Frontal cortex (tissue), 4 donors: Measurements from ENCODE around the gene STUB1. TPM values are rescaled to one million over a fixed set of nuclear protein-coding genes. Genes with fewer than 3 reads are reported as not detected.
"Not testable (repeated sequence)": the region's sequence is repeated elsewhere in the genome, so short reads cannot be mapped to it uniquely, and the experiment has no call there.

Source experiments
- DNase-seq, 2 donors: peaks; one replicate each; pipeline ENCODE4 v3.0.0; 2012; ENCODE audit warnings: low spot score in 2 of 2
- FAIRE-seq: peaks from 2 replicates; lab custom pipeline; 2012; peaks lifted over from hg19 to GRCh38; lab: Jason Lieb, UNC
- total RNA-seq: library from RNA; depleted of rRNA; stranded (reverse); fragments of >200 nt; gene quantifications from one replicate; pipeline ENCODE4 v1.2.3, GENCODE V29; 2014
- donor health status: control.
- donor health status: control.
- donor health status: control.

Gene STUB1
- total RNA-seq, 1 donor from 2014 or later, result 77.5 TPM

DNA sequence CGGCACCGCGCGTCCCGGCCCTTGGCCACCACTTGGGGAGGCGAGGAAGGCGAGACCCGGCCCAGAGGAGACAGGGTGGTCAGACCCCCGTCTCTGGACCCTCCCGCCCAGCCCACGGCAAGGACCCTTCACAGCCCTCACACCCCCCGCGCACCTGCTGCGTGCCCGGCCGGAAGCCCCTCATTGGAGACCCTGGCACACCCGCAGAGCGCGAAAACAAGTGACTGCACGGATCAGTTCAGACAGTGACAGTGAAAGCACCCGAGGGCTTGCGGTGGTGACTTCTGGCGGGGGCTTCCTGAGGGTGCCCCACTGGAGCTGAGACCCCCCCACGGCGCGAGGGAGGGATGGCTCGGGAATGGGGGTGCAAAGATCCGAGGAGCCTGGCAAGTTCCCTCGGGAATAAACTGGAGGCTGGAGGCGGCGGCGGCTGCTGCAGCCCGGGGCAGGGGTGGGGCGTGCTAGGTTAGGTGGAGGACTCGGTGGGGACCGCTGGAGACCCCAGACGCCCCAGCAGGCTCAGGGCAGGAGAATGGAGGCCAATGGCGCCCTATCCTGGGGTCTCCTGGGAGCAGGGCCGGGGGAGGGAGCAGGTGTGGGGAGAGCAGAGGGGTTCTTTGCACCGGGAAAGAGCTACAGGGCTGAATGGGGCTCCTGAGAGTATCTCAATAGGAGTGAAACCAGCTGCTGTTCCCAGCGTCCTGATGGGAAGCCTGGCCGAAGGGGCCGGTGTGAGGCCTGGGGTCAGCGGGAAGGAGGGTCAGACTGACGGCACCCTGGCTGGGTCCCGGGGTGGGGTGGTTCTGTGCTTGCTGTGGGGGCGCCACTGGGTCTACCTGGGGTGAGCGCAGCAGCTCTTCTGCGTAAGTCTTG is 26.2 kb downstream of the STUB1 start:
- FAIRE-seq (no peak), DNase-seq (no peak)

GRCh38 chr16:707062-707538 is 26.9 kb downstream of the STUB1 start:
- FAIRE-seq (no peak), DNase-seq (no peak)

GRCh38 chr16:708019-708418 is 27.8 kb downstream of the STUB1 start:
- DNase-seq (no peak), FAIRE-seq (no peak)

DNA sequence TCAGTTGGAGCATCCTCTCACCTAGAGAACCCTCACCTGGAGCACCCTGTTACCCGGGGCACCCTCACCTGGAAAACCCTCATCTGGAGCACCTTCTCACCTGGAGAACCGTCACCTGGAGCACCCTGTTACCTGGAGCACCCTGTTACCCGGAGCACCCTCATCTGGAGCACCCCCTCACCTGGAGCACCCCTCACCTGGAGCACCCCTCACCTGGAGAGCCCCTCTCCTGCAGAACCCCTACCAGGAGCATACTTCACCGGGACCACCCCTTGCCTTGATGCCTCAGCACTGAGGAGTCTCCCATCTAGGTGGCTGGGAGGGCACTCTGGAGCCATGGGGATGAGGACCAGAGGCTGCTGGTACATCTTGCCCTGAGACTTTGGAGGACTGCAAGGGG is 28.7 kb downstream of the STUB1 start:
- FAIRE-seq, result no peak
- DNase-seq, result no peak

DNA sequence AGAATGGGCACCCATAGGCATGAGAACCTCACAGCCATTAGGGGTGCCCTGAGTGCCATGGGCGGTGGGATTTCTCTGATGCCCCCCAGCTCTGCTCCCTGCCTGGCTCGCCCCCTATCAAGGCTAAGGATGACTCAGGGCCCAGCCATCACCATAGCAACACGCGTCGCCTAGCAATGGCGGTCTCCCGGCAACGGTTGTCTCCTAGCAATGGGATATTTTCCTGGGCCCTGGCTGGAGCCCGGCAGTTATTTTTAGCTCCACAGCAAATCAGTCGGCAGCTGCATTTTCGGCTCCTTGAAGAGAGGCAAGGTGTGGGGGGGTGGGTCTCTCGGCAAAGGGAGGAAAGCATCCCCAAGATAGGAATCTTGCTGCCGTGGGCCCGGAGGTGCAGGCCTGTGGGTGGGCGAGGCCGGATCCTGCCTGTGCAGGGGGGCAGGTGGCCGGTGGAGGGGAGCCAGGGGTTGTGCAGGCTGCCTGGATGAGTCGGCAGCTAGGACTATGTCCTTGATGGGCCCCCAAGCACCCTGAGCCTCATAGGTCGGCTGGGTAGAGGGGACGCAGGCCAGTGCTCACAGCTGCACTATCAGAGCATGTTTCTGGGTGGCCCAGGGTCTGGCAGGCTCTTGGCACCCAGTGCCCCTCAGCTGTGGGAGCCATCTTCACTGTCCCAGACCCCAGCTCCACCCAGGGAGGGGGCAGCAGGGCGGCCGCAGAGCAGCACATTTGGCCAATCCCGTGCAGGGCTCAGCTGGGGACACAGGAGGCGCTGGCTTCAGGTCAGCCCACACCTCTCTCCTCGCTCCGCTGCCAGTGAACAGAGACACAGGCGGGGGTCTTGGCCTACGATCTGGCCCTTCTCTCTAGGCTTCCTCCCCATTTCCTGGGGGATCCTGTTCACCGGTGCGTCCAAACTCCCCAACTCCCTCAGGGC is 29.6 kb downstream of the STUB1 start:
- DNase-seq (peak; percentile 89 to 93), FAIRE-seq (no peak)

DNA sequence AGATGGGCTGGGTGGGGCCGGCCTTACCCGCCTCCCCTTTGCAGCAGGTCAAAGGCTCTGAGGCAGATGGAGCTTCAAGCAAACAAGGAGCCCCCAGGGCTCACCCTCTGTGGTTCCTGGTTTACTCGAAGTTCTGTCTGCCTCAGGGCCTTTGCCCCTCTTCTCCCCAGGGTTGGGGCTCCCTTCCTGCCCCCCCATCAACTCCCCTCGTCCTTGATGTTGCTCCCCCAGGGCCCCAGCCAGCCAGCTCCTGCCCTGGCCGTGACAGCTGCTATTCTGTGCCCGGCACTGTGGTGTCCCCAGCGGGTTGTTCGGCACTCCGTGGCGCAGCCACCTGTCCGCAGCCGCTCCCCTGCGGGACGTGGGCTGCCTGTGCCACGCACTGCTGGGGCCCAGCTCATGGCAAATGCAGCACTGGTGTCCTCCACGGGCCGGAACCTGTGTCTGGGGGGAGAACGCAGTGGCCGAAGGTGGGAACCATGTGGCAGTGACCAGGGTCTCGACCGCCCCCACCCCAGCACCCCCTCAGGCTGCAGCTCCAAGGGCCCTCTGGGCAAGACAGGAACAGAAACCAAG is 30.4 kb downstream of the STUB1 start:
- FAIRE-seq, result no peak
- DNase-seq, result no peak

GRCh38 chr16:711084-711483 is 30.9 kb downstream of the STUB1 start:
- DNase-seq (no peak), FAIRE-seq (no peak)

DNA sequence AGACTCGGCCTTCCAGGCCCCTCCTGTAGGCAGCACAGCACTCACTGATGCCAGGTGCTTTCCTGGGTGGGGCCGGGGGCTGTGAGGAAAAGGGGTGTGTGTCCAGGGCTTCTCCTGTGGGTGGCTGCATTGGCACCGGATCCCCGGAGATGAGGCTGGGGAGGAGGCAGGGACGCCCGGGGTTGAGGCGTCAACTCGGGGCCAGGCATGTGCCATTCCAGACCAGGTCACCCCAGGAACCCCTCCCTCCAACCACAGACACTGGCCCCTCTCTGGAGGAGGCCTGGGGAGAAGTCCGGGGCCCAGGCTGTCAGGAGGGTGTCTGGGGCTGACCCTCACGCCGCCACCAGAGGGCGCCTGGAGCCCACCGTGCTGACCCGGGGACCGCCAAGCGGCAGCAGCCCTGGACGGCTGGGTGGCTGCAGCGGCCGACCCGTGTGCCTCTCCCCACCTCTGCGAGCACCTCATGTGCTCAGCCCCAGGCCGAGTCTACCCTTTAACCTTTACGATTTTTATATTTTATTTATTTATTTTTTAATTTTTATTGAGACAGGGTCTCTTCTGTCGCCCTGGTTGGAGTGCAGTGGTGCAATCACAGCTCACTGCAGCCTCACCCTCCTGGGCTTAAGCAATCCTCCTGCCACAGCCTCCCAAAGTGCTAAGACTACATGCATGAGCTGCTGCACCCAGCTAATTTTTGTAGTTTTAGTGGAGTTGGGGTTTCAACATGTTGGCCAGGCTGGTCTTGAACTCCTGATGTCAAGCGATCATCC is 31.5 kb downstream of the STUB1 start:
- FAIRE-seq, result no peak
- peak; percentile 89 to 90 for DNase-seq

- DNase-seq, result not testable (repeated sequence)
Observed at GRCh38 chr16:712740-713250, 32.6 kb downstream of the STUB1 start.

GRCh38 chr16:714079-714478 is 33.9 kb downstream of the STUB1 start:
- FAIRE-seq, result no peak

More at GRCh38 chr16:712740-713250, 32.6 kb downstream of the STUB1 start:
- not testable (repeated sequence) for FAIRE-seq

GRCh38 chr16:714558-715476 is 34.6 kb downstream of the STUB1 start, which contains the start of gene METRN:
METRN (plus strand) TSS chr16:715118; CDS start chr16:715290, 172 bp downstream.
- DNase-seq (peak; percentile 99), FAIRE-seq (no peak)

More at GRCh38 chr16:714079-714478, 33.9 kb downstream of the STUB1 start:
- DNase-seq, result no peak

DNA sequence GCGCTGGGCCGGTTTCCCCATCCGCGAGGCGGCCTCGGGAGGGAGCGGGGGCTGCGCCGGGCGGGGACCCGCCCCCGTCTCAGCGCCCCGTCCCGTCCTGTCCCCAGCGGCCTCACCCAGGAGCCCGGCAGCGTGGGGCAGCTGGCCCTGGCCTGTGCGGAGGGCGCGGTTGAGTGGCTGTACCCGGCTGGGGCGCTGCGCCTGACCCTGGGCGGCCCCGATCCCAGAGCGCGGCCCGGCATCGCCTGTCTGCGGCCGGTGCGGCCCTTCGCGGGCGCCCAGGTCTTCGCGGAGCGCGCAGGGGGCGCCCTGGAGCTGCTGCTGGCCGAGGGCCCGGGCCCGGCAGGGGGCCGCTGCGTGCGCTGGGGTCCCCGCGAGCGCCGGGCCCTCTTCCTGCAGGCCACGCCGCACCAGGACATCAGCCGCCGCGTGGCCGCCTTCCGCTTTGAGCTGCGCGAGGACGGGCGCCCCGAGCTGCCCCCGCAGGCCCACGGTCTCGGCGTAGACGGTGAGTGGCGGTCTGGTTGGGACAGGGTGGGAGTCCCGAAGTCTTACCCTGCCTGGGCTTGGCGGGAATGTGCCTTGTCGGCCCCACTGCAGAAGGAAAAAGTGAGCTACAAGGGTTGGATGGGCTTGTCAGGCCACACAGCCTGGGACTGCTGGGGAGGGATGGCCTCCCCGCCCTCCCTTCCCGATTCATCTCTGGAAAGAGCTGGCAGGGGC is 35.4 kb downstream of the STUB1 start:
- FAIRE-seq, result no peak
- peak in 1 of 2 donors; percentile 72 for DNase-seq

DNA sequence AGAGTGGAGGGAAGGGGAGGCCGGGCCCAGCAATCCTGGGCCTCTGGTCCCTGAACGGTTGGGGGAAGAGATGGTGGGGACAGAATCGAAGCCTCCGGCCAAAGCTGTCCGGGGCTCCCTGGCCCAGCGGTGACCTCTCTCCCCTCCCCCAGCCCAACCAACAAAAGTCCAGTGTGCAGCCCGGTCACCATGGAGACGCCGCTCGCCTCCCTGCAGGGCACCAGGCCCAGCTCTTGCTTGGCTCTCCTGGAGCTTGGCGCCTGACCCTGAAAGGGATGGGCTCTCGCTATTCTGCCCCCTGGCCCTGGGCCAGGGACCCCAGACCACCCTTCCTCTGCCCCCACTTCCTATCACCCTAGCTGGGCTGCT is 36.0 kb downstream of the STUB1 start:
- DNase-seq (peak; percentile 79 to 93), FAIRE-seq (no peak)

DNA sequence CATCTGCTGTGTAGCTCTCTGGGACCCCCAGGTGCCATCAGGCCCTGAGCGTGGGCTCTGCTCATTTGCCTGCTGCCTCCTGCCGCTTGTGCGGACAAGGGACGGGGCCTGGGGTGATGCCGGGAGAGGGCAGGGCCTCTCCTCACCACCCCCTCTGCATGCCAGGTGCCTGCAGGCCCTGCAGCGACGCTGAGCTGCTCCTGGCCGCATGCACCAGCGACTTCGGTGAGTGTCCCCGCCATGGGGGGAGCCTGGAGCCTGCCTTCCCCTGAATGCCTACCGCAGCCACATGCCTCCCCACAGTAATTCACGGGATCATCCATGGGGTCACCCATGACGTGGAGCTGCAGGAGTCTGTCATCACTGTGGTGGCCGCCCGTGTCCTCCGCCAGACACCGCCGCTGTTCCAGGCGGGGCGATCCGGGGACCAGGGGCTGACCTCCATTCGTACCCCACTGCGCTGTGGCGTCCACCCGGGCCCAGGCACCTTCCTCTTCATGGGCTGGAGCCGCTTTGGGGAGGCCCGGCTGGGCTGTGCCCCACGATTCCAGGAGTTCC is 36.6 kb downstream of the STUB1 start:
- FAIRE-seq (no peak), DNase-seq (no peak)

DNA sequence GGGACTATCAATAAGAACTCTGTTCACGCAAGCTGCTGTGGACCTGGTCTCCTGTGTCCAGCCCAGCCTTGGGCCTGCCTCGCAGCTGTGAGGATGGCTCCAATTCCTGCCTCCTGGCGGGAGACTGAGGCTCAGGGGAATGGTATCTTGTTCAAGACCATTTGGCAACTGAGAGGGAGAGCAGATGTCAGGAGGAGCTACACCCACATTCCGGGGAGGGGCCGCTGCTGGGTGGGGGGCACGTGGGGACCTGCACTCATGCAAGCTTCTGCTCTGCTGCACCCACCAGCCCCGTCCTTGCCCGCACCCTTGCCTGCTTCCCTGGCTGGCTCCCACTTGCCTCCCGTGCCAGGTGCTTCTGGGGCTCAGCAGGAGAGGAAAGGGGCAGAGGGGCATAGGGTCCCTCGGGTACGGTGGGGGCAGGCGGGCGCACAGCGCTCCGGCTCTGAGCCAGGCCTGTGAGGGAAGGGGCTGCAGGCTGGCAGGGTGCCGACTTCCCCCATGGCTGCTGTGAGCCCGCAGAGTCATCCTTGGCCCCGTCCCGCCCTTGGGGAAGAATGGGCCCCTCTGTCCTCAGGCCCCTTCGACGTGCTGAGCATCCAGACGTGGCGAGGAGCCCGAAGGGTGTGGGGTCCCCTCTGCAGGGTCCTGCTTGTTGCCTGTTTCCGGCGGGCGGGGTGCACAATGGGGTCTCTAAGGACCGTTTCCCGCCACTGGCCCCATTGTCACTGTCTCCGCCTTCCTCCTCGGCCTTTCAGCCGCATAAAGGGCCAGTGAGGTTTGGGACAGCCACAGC is 37.4 kb downstream of the STUB1 start:
- DNase-seq, result no peak
- no peak for FAIRE-seq

GRCh38 chr16:718389-718788 is 38.2 kb downstream of the STUB1 start:
- DNase-seq (no peak), FAIRE-seq (no peak)
